T follicular helper cell (primary cell): ENCODE data around the gene BAG2.

Experiments
- DNase-seq: peaks from one replicate; pipeline ENCODE4 v3.0.0-alpha.2; 2020; ENCODE audit warnings: low read depth

BAG2 gene

DNA sequence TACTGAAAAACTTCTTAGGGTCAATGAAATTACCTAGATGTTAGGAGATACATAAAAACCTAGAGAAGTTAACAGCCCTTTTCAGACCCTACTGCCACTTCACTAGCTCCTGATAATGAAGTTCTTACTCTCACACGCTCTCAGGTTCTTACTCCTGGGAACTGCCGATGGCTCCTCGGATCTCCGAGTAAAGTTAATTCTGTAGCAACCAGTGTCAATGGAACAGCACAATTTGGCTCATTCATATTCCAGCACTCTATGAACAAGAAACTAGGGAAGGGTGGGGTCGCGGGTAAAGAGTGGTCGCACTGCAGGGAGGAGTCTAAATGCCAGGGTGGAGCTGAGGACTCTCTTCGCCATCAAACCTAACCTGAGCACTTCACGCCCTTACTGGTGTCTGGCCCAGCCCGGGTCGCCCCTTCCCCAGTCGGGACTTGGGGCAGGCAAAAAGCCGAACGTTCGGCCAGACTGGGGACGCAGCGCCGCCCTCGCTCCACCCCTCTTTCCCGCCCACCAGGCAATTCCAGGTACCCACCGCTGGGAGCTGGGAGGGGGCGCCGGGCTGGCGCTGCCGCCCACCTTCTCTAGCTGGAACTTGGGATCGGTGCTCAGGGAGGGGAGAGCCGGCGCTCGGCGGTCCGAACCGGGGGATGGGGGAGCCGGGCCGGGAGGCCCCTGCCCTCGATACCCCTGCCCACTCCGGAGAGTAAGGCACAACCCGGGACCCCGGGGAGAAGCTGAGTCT, 49.2 kb downstream of the BAG2 start:
- peak; percentile 38 for DNase-seq

GRCh38 chr6:57221936-57222742, 50.0 kb downstream of the BAG2 start, which contains the start of gene RAB23:
Gene RAB23, minus strand, starts transcription at chr6:57222307. Its CDS starts 11,927 bp downstream, at chr6:57210380.
- DNase-seq, result peak; percentile 71

GRCh38 chr6:57222743-57223077, 50.6 kb downstream of the BAG2 start:
- DNase-seq, result no peak

DNA sequence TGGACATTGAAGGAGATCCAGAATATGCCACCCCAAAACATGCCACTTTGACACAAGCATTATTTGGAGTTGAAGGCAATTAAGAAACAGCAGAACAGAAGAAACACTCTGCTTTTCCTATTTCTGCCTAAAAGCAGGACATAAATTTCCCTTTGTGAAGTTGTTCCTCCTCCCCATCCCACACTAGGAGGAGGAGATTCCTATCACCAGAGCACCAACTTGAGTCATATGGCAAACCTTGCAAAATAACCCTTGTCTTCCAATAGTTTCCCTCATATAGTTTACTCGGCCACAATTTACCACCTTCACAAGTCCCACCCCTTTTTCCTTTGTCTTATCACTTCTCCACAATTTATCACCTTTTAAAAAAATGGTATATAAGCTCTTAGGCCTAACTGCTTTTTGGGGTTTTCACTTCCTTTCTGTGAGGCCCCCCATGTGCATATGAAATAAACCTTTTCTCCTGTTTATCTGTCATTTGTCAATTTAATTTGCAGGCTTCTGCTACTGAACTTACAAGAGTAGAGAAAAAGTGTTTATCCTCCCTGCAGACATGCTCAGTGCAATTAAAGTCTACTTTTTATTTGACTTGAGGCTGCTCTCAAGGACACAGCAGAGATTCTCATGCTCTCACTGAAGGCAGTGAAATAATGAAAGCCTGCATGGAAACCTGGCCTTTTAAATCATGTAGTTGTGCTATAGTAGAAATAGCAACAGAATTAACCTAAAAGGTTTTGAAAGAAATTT, 52.8 kb downstream of the BAG2 start:
- DNase-seq, result no peak

DNA sequence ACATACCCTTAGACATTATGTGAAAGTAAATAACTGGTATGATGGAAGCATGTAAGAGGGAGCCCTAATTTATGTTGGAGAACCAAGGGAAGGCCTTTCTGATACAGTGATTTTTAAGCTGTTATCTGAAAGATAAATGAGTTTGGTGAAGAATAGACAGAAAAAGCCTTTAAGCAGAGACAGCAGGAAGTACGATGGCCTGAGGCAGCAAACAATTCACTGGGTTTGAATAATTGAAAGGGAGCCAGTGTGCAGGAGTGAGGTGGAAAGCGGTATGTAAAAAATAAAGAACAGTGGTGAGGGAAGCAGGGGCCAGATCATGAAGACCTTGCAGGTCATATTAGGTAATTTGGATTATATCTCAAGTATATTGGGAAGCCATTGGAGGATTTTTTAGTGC, 54.1 kb downstream of the BAG2 start:
- no peak for DNase-seq
